ENCODE data around the gene LMNTD1.

- no peak for TF ChIP-seq CTCF (IDR thresholded peaks at IDR 0.05; ENCODE audit: poor library complexity)
- TF ChIP-seq EZH2 (IDR thresholded peaks at IDR 0.05; ENCODE audit: borderline replicate concordance), result no peak
These were observed 48.3 kb downstream of the LMNTD1 start for GRCh38 chr12:25504744-25505143.

Measured in hepatocyte (in vitro differentiated cells).